Stimulated activated CD4-positive, alpha-beta T cell treated with anti-CD3 and anti-CD28 coated beads, Interleukin-1b, Interleukin-23, amount 100 ng/mL, for 4 hours (primary cell): ENCODE results near the gene HDAC4.

Source experiments
- DNase-seq, 2 donors: peaks; one replicate each; pipeline ENCODE4 v3.0.0-alpha.2; 2020; ENCODE audit warnings: low read depth in 2 of 2

HDAC4 gene

GRCh38 chr2:239308661-239309397, 92.0 kb downstream of the HDAC4 start:
- DNase-seq, result no peak

DNA sequence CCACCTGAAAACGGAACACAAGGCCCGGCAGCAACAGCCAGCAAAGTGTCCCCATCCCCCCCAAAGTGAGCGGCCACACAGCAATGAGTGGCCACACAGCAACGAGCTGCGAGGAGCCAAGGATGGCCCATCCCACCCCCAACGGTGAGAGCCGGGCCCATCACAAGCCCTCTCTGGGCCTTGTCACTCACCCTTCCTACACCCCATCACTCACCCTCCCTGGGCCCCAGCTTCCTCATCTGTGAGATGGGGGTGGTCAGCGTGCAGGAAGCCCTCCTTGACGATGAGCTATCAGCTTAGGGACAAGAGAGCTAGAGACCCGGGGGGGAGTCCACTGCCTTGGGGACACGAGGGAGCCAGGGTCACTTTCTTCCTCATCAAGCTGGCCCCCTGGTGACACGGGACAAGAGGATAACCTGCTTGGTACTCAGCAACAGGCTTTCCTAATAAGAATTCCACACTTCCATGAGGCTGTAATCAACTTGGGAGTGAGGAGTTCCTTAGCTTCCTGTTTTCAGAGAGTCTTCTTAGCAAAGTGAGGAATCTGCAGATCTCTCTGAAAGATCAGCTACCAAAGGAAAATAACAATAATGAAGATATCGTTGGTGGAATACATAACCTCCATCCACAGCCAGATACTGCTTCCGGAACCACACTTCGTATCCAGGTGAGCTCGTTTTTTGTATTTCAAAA, 92.8 kb downstream of the HDAC4 start:
- no peak for DNase-seq

DNA sequence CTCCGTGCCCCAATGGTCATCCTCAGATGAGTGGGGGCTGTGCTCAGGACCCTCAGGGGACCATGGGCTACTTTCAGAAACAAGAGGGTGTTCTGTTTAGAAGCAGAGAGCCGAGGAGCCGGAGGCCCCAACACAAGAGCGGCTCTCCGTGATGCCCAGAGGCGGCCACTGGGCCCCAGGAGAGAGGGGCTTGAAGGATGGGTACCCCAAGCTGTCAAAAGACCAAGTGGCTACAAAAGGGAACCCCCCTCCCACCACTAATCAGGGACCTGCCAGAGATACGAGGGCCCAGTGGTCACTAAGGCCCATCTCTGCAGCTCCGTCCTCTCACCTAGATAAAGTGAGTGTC, 93.6 kb downstream of the HDAC4 start:
- no peak for DNase-seq

DNA sequence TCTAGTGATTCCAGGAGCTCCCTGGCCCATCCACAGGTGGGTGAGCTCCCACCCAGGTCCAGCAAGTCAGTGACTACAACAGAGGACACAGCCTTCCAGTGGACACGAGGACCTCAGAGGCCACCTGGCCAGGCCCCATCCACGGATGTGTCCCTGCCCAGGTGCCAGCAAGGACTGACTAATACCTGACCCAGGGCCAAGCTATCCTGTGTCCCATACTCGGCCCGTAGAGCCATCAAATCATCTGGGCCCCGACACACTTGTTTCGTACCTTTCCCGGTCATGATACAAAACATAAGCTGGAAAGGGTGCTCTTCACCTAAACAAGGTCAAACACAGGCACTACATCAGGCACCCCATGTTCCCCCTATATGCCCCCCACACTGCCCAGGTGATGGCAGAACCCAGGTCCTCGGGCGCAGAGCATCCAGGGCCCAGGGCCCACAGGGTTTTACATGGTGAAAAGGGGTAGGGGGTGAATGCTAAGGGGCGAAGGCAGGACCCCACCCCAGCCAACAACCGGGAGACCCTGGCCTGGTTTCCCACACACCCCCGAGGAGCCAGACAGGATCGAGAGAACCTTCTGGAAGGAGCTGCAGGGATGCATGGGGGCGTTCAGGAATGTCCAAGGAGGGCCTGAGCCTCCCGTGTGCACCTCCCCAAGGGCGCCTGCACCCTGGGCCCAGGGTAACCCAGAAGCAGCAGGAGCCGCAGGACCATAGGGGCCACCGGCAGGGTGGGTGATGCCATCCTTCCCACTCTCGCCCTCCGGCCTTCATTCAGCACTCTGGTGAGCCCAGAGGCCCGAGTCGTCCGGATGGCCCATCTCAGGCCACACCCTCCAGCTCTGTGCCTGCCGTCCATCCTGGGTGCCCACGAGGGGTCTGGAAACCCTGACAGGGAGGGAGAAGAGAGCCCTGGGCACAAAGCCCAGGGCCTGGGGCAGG, 94.3 kb downstream of the HDAC4 start:
- no peak for DNase-seq

- DNase-seq, result no peak
Measured at GRCh38 chr2:239305771-239306170, 95.0 kb downstream of the HDAC4 start.

GRCh38 chr2:239305222-239305575, 95.6 kb downstream of the HDAC4 start:
- no peak for DNase-seq

GRCh38 chr2:239304533-239305221, 96.1 kb downstream of the HDAC4 start:
- DNase-seq, result no peak

DNA sequence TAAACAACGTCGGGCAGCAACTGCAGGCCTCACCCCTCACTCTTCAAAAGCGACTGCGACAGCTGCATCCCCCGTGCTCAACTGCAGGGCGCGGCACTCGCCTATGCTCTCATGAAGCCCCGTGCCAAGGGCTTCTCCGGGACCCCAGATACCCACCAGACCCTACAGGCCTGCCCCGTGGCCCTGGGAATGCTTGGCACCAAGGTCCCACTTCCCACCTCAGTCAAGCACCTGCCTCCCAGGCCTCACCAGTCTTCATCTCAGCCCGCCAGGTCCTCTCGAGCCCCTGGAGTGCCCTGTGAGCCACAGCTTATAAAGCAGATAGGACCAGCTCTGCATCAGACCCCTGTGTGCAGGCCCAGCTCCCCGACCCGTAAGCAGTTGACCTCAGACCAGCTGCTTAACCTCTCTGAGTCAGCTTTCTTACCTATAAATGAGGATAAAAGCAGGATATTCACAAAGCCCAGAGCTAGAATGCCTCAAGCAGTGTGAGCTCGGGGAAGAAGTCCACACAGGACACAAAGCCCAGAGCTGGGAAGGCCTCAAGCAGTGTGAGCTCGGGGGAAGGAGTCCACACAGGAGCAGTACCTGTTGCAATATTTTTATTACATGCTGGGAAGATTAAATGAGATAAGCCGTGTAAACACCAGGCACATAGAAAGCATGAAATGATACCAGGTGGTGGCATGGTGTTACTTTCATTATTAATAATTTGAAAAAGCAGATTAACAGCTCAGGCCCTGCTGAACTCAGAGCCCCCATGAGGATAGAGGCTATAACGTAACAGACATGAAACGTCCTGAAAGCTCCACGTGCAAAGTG, 96.9 kb downstream of the HDAC4 start:
- DNase-seq, result no peak

- no peak for DNase-seq
Measured at GRCh38 chr2:239302808-239303557, 97.8 kb downstream of the HDAC4 start.

- DNase-seq, result no peak
Measured at GRCh38 chr2:239302083-239302807, 98.6 kb downstream of the HDAC4 start.

DNA sequence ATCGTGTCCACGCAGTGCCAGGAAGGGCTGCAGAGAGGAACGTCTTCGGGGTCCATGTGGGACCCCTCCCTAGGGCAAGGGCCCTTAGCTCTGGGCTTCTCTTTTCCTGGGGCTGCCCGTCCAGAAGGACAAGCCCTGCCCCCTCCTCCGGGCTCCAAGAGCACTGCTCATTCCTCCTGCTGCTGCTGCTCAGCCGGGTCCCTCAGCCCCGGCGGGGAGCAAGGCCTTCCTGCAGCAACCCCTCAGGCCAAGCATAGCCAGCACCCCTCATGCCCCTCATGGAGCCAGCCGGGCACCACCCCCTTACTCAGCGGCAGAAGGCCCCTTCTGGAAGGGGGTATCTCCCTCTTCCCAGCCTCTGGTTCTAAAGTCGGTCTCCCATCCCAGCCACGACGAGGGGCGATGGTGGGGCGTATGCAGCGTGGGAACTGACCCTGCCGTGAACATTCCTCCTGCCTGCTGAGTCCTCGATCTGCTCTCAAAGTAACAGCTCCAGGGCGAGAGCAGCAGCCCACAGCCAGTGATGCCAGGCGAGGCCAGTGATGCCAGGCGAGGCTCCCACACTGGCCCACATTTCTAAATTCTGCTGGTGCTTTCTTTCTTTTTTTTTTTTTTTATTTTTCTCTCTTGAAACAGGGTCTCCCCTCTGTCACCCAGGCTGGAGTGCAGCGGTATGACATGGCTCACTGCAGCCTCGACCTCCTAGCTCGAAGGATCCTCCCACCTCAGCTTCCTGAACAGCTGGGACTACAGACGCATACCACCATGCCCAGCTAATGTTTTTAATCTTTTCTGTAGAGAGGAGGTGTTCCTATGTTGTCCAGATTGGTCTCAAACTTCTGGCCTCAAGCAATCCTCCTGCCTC, 99.7 kb downstream of the HDAC4 start:
- DNase-seq, result no peak

DNA sequence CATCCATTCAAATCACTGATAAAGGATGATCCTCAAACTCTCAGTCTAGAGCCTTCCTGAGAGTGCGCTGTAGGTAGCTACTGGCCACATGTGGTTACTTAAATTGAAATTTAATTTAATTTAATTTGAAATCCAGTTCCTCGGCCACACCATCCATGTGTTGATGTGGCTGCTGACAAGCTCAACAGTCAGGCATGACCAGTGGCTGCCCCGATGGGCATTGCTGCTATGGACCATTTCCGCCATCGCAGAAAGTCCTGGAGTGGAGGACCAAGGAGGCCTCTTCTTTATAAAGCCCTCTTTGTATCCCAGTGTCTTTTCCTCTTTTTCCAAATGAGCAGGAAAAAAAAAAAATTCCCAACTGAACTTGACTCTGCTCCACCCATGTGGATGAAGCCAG, 100.6 kb downstream of the HDAC4 start:
- no peak for DNase-seq

GRCh38 chr2:239299218-239299939, 101.4 kb downstream of the HDAC4 start:
- no peak for DNase-seq

DNA sequence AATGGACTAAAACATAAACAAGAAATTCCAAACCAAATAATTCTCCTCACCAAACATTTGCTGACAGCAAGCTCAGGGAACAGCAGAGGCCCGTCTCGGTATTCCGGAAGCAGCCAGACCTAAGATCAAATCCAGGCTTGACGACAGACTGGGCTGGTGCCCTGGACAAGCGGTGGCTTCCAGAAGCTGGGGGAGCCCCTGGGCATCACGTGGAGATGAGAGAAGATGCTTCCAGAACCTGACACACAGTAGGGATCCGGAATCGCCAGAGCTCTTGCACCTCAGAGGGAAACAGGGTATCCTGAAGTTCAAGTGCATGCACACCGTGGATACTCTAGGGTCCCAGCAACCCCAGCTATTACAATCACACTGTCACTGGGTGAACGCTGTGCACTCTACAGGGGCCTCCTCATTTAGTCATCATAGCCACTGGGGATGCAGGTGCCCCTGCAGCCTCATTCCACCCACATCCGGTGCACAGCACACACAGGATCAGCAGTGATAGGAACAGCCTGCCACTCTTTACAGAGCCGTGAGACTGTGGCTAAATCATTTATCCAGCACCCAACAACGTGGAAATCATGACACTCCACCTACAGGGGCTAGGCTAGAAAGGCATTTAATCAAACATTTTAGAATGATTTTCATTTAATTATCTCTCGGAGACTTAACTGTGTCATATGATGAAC, 102.6 kb downstream of the HDAC4 start:
- DNase-seq, result peak in 1 of 2 donors; percentile 42

- DNase-seq, result no peak
Measured at GRCh38 chr2:239297142-239298004, 103.4 kb downstream of the HDAC4 start.
